GM10266 (cell line): ENCODE data around the gene FUZ.

ENCODE experiments used
- DNase-seq: peaks from one replicate; pipeline ENCODE4 v3.0.0; 2012; ENCODE audit errors: extremely low spot score
- TF ChIP-seq, protein P1 (sequence below): IDR thresholded peaks from 2 replicates; pipeline ENCODE4 v1.5.1; 2012; ENCODE audit warnings: mild to moderate bottlenecking, low read depth; ENCODE audit not compliant: control insufficient read depth, insufficient read depth; ENCODE audit errors: missing control alignments

The FUZ gene

DNA sequence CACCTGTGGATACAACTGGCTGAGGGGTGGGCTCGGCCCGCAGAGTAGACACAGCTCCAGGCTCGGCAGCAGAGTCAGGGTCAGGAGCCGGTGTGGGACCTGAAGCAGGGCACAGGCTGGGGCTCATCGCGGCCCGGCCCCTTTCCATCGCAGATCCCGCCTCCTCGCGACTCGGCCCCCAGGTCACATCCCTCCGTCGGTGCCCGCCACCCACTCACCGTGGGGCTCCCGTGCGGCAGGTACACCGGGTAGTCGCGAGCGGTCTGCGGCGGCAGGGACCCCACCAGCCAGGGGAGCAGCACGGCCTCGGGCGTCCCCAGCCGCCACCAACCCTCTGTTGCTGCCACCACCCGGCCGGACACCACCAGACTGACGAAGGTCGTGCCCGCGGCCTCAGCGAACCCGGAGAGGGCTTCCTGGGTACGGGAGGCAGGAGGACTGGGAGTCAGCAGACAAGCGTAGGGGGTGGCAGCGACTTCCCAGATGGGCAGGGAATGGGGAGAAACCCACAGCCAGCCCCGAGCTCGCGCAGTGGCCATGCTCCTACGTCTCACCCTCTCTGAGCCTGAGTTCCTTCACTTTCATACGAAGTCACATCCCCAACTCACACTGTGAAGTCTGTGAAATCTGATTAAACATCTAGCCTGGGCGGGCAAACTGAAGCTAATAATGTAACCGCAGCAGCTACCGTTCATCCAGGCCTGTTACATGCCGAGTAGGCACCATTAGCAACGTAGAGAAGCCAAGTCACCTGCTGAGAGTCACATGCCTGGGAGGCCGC lies 3.7 kb downstream of the FUZ start:
- no peak for DNase-seq
- TF ChIP-seq, protein P1, sequence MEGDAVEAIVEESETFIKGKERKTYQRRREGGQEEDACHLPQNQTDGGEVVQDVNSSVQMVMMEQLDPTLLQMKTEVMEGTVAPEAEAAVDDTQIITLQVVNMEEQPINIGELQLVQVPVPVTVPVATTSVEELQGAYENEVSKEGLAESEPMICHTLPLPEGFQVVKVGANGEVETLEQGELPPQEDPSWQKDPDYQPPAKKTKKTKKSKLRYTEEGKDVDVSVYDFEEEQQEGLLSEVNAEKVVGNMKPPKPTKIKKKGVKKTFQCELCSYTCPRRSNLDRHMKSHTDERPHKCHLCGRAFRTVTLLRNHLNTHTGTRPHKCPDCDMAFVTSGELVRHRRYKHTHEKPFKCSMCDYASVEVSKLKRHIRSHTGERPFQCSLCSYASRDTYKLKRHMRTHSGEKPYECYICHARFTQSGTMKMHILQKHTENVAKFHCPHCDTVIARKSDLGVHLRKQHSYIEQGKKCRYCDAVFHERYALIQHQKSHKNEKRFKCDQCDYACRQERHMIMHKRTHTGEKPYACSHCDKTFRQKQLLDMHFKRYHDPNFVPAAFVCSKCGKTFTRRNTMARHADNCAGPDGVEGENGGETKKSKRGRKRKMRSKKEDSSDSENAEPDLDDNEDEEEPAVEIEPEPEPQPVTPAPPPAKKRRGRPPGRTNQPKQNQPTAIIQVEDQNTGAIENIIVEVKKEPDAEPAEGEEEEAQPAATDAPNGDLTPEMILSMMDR: peak; percentile 47

GRCh38 chr19:49808711-49809159 lies 4.4 kb downstream of the FUZ start:
- peak; percentile 94 for DNase-seq

GRCh38 chr19:49807904-49808675 lies 5.0 kb downstream of the FUZ start:
- no peak for DNase-seq
- TF ChIP-seq, protein P1: no peak

More at GRCh38 chr19:49808711-49809159, 4.4 kb downstream of the FUZ start:
- TF ChIP-seq, protein P1: no peak

- no peak for DNase-seq
- TF ChIP-seq, protein P1: no peak
Observed at GRCh38 chr19:49807058-49807903, 5.8 kb downstream of the FUZ start.

GRCh38 chr19:49806620-49806959 lies 6.5 kb downstream of the FUZ start:
- TF ChIP-seq, protein P1: no peak
- no peak for DNase-seq

DNA sequence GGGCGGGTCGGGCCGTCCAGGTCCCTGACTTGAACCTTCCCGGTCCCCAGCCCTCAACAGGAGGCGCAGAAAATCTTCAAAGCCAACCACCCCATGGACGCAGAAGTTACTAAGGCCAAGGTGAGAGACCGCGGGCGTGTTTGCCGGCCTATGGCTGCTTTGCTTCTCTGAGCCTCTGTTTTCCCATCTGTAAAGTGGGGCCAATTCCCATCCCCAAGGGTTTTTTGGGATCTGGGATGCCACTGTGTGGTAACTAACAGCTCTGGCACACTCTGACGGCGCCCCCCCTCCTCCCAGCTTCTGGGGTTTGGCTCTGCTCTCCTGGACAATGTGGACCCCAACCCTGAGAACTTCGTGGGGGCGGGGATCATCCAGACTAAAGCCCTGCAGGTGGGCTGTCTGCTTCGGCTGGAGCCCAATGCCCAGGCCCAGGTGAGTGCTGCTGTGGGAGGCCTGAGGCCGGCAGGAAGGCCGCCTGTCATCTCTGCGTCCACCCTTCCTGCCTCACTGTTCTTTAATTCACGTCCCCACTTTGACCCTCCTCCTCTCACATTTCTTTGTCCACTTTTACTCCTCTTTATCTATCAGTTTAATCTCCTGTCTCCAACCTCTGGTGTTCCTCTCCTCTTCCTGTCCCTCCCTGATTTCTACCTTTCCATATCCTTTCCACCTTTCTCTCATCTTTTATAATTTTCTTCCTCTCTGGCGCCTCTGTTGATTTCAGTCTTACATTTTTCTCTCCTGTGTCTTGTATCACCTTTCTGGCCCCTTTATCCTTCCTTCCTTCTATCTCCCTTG lies 7.1 kb downstream of the FUZ start:
- TF ChIP-seq, protein P1: no peak
- no peak for DNase-seq
